Right atrium auricular region (tissue), 2 donors: ENCODE data around the gene ANXA4. TPM values are rescaled to one million over a fixed set of nuclear protein-coding genes. Genes with fewer than 3 reads are reported as not detected.

ENCODE experiments used
- DNase-seq: peaks from one replicate; pipeline ENCODE4 v3.0.0-alpha.2; 2019; ENCODE audit warnings: low spot score
- H3K27ac ChIP-seq, 2 donors: fragments of 200-600 bp; sonication (generic); 1 replicate in 1 of 2; 2 replicates in 1 of 2; pipeline ENCODE4 v1.5.1; 2016 to 2019
- H3K27me3 ChIP-seq, 2 donors: fragments of 200-600 bp; sonication (generic); one replicate each; pipeline versions ENCODE4 v1.5.1 to v1.6.0; 2017 to 2019
- H3K36me3 ChIP-seq: fragments of 200-600 bp; sonication (generic); one replicate; pipeline ENCODE4 v1.5.1; 2016
- H3K4me1 ChIP-seq, 2 donors: fragments of 200-600 bp; sonication (generic); one replicate each; pipeline versions ENCODE4 v1.5.1 to v1.6.0; 2017 to 2019
- H3K4me3 ChIP-seq, 2 donors: fragments of 200-600 bp; sonication (generic); 1 replicate in 1 of 2; 2 replicates in 1 of 2; pipeline ENCODE4 v1.5.1; 2017 to 2019; ENCODE audit warnings: mild to moderate bottlenecking in 1 of 2, moderate library complexity in 1 of 2
- H3K9me3 ChIP-seq, 2 donors: fragments of 200-600 bp; sonication (generic); one replicate each; pipeline ENCODE4 v1.5.1; 2019
- CTCF ChIP-seq, 2 donors: fragments of 200-600 bp; sonication (generic); IDR thresholded peaks; one replicate each; pipeline ENCODE4 v1.5.1; 2019; ENCODE audit warnings: antibody characterized with exemption in 2 of 2
- total RNA-seq, 2 donors: library from RNA; depleted of rRNA; stranded (reverse); fragments of >200 nt; gene quantifications; one replicate each; pipeline ENCODE4 v1.1.0, GENCODE V29; 2016

Gene ANXA4
- total RNA-seq, 2 donors from 2014 or later = 12.7 to 25.9 TPM

GRCh38 chr2:69716555-69717120, 25.3 kb upstream of the ANXA4 start:
- Histone ChIP-seq H3K4me1 (peaks cover 0 to 4% of the 10 kb centered on the region in 2 donors), H3K36me3 (no peaks in the 10 kb centered on the region), H3K27me3 (no peaks in the 10 kb centered on the region), H3K4me3 (no peak overlapping the region), H3K9me3 (no peaks in the 10 kb centered on the region), H3K27ac (no peak overlapping the region)
- TF ChIP-seq CTCF (IDR thresholded peaks at IDR 0.05) = no peak
- no peak for DNase-seq

GRCh38 chr2:69717186-69717585, 24.7 kb upstream of the ANXA4 start:
- no peak for DNase-seq
- Histone ChIP-seq H3K4me1 (peaks cover 0 to 4% of the 10 kb centered on the region in 2 donors), H3K36me3 (no peaks in the 10 kb centered on the region), H3K27ac (no peak overlapping the region), H3K4me3 (no peak overlapping the region), H3K27me3 (no peaks in the 10 kb centered on the region), H3K9me3 (no peaks in the 10 kb centered on the region)
- no peak for TF ChIP-seq CTCF (IDR thresholded peaks at IDR 0.05)

- Histone ChIP-seq H3K27me3 (no peaks in the 10 kb centered on the region), H3K36me3 (no peaks in the 10 kb centered on the region), H3K4me1 (peaks cover 0 to 4% of the 10 kb centered on the region in 2 donors), H3K27ac (no peak overlapping the region), H3K9me3 (no peaks in the 10 kb centered on the region), H3K4me3 (no peak overlapping the region)
- TF ChIP-seq CTCF (IDR thresholded peaks at IDR 0.05) = no peak
- DNase-seq = no peak
These were observed 24.1 kb upstream of the ANXA4 start for GRCh38 chr2:69717861-69718273.

- Histone ChIP-seq H3K36me3 (no peaks in the 10 kb centered on the region), H3K4me3 (no peak overlapping the region), H3K27me3 (no peaks in the 10 kb centered on the region), H3K27ac (no peak overlapping the region), H3K4me1 (peaks cover 0 to 4% of the 10 kb centered on the region in 2 donors), H3K9me3 (no peaks in the 10 kb centered on the region)
- no peak for DNase-seq
- TF ChIP-seq CTCF (IDR thresholded peaks at IDR 0.05) = no peak
These were observed 23.5 kb upstream of the ANXA4 start for GRCh38 chr2:69718338-69718965.

- no peak for DNase-seq
- Histone ChIP-seq H3K9me3 (no peaks in the 10 kb centered on the region), H3K4me1 (no peaks in the 10 kb centered on the region), H3K36me3 (no peaks in the 10 kb centered on the region), H3K4me3 (no peak overlapping the region), H3K27me3 (no peaks in the 10 kb centered on the region), H3K27ac (no peak overlapping the region)
- TF ChIP-seq CTCF (IDR thresholded peaks at IDR 0.05) = no peak
These were observed 21.5 kb upstream of the ANXA4 start for GRCh38 chr2:69720404-69720803.

- Histone ChIP-seq H3K4me1 (no peaks in the 10 kb centered on the region), H3K9me3 (no peaks in the 10 kb centered on the region)
- DNase-seq = no peak
These were observed 20.9 kb upstream of the ANXA4 start for GRCh38 chr2:69721022-69721421.

More at GRCh38 chr2:69721022-69721421, 20.9 kb upstream of the ANXA4 start:
- Histone ChIP-seq H3K36me3 (no peaks in the 10 kb centered on the region), H3K4me3 (no peak overlapping the region), H3K27ac (no peak overlapping the region), H3K27me3 (no peaks in the 10 kb centered on the region)
- no peak for TF ChIP-seq CTCF (IDR thresholded peaks at IDR 0.05)
